Thoracic aorta (tissue), 2 donors: ENCODE data around the gene STK32C. TPM values are rescaled to one million over a fixed set of nuclear protein-coding genes. Genes with fewer than 3 reads are reported as not detected.
"Not testable (repeated sequence)": the region's sequence is repeated elsewhere in the genome, so short reads cannot be mapped to it uniquely, and the experiment has no call there.

ENCODE experiments used
- ATAC-seq: fragments of 150-250 bp; one replicate; pipeline ENCODE4 v1.8.0; 2017; ENCODE audit warnings: low read depth; ENCODE audit not compliant: insufficient number of reproducible peaks, low FRiP score
- DNase-seq: peaks from one replicate; pipeline ENCODE4 v3.0.0-alpha.2; 2020; ENCODE audit warnings: low spot score
- H3K27ac ChIP-seq, 2 donors: fragments of 200-600 bp; sonication (generic); 1 replicate in 1 of 2; 2 replicates in 1 of 2; pipeline ENCODE4 v1.5.1; 2016; ENCODE audit warnings: mild to moderate bottlenecking in 2 of 2, moderate library complexity in 2 of 2
- H3K27me3 ChIP-seq: fragments of 200-600 bp; sonication (generic); replicated peaks from 2 replicates; pipeline ENCODE4 v1.6.0; 2016; ENCODE audit warnings: mild to moderate bottlenecking; ENCODE audit not compliant: insufficient read depth
- H3K36me3 ChIP-seq: fragments of 200-600 bp; sonication (generic); one replicate; pipeline ENCODE4 v1.5.1; 2016
- H3K4me1 ChIP-seq, 2 donors: fragments of 200-600 bp; sonication (generic); 1 replicate in 1 of 2; 2 replicates in 1 of 2; pipeline versions ENCODE4 v1.5.1 to v1.6.0; 2016; ENCODE audit warnings: low read depth in 2 of 2, mild to moderate bottlenecking in 1 of 2; ENCODE audit not compliant: control insufficient read depth in 1 of 2
- H3K4me3 ChIP-seq: fragments of 200-600 bp; sonication (generic); 2 replicates; pipeline ENCODE4 v1.5.1; 2016; ENCODE audit warnings: mild to moderate bottlenecking
- H3K9me3 ChIP-seq: fragments of 200-600 bp; sonication (generic); 2 replicates; pipeline ENCODE4 v1.5.1; 2016
- CTCF ChIP-seq: fragments of 200-600 bp; sonication (generic); IDR thresholded peaks from one replicate; pipeline ENCODE4 v1.5.1; 2019; ENCODE audit warnings: antibody characterized with exemption
- total RNA-seq, 2 donors: library from RNA; depleted of rRNA; stranded (reverse); fragments of >200 nt; gene quantifications; one replicate each; pipeline versions ENCODE4 v1.1.0 to v1.2.3, GENCODE V29; 2016

The STK32C gene
- total RNA-seq, 2 donors from 2014 or later = 1.1 to 4.2 TPM

- DNase-seq (no peak), ATAC-seq (no peak)
Observed at GRCh38 chr10:132223611-132224342, 84.0 kb downstream of the STK32C start.

DNA sequence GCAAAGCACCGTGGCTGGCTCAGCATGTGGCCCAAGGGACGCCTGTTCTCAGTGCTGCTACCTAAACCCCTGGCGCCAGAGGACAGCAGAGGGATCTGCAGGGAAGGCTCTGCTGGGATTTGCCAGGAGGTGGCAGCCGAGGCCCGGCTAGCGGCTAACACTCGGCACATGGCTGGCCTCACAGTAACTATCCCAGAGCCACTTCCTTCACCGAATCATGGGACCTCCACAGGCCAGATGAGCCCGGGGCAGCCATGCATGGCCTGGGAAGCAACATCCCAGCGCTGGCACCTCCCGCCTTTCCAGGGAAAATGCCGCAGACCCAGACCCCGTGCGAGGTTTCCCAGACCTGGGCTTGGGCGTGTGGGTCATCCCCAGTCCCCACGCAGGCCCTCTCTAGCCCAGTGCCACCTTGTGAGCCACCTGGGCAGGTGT, 84.6 kb downstream of the STK32C start:
- TF ChIP-seq CTCF = peak; percentile 62
- H3K27ac ChIP-seq = no peak overlapping the region
- no peaks in the 10 kb centered on the region for H3K9me3 ChIP-seq
- no peaks in the 10 kb centered on the region for H3K4me1 ChIP-seq
- no peaks in the 10 kb centered on the region for H3K36me3 ChIP-seq
- H3K4me3 ChIP-seq = no peak overlapping the region
- H3K27me3 ChIP-seq = no peaks in the 10 kb centered on the region
- DNase-seq (peak; percentile 9), ATAC-seq (no peak)

More at GRCh38 chr10:132223611-132224342, 84.0 kb downstream of the STK32C start:
- H3K4me1 ChIP-seq = no peaks in the 10 kb centered on the region
- no peak overlapping the region for H3K4me3 ChIP-seq
- H3K27ac ChIP-seq = no peak overlapping the region
- H3K36me3 ChIP-seq = no peaks in the 10 kb centered on the region
- H3K9me3 ChIP-seq = no peaks in the 10 kb centered on the region
- H3K27me3 ChIP-seq = no peaks in the 10 kb centered on the region
- no peak for TF ChIP-seq CTCF

GRCh38 chr10:132222726-132223125, 85.0 kb downstream of the STK32C start:
- DNase-seq (no peak), ATAC-seq (no peak)
- Histone ChIP-seq H3K4me3 (no peak overlapping the region), H3K27ac (no peak overlapping the region), H3K4me1 (no peaks in the 10 kb centered on the region), H3K9me3 (no peaks in the 10 kb centered on the region), H3K27me3 (no peaks in the 10 kb centered on the region), H3K36me3 (no peaks in the 10 kb centered on the region)
- TF ChIP-seq CTCF = no peak

DNA sequence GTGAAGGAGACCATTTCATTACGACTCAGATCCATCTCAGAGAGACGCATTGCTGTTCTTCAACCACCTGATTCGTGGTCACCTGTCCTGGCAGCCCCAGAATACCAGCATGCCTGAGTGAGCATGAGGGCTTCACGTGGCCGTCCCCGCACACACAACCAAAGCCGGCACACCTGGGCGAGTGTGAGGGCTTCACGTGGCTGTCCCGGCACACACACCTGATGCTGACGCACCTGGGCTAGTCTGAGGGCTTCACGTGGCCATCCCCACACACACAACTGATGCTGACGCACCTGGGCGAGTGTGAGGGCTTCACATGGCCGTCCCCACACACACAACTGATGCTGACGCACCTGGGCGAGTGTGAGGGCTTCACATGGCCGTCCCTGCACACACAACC, 86.8 kb downstream of the STK32C start:
- not testable (repeated sequence) for DNase-seq, H3K36me3 ChIP-seq, H3K9me3 ChIP-seq, H3K27me3 ChIP-seq, H3K4me1 ChIP-seq, H3K27ac ChIP-seq, ATAC-seq, H3K4me3 ChIP-seq

DNA sequence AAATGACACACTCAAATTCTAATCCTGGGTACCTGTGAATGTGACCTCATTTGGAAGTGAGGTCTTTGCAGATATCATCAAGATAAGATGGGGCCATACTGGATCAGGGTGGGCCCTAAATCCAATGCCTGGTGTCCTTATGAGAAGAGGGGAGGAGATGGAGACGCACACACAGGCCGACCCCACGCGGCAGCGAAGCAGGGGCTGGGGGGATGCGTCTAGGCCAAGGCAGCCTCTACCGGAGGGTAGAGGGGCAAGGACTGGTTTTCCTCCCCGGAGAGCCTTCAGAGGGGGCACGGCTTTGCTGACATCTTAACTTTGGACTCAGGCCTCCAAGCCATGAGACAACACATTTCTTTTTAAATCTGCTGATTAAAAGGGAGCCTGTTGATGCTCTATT, 87.7 kb downstream of the STK32C start:
- Histone ChIP-seq H3K36me3 (no peaks in the 10 kb centered on the region), H3K4me3 (no peak overlapping the region), H3K4me1 (no peaks in the 10 kb centered on the region), H3K27ac (no peak overlapping the region), H3K9me3 (peaks cover 7% of the 10 kb centered on the region), H3K27me3 (no peaks in the 10 kb centered on the region)
- TF ChIP-seq CTCF = no peak
- ATAC-seq = no peak
- DNase-seq = no peak

- H3K27ac ChIP-seq = no peak overlapping the region
Observed at GRCh38 chr10:132219486-132219885, 88.3 kb downstream of the STK32C start.

GRCh38 chr10:132216441-132216840, 91.3 kb downstream of the STK32C start:
- not testable (repeated sequence) for H3K4me1 ChIP-seq, H3K36me3 ChIP-seq

More at GRCh38 chr10:132219486-132219885, 88.3 kb downstream of the STK32C start:
- Histone ChIP-seq H3K27me3 (no peaks in the 10 kb centered on the region), H3K4me1 (no peaks in the 10 kb centered on the region), H3K36me3 (no peaks in the 10 kb centered on the region), H3K4me3 (no peak overlapping the region), H3K9me3 (peaks cover 7% of the 10 kb centered on the region)
- ATAC-seq = no peak
- TF ChIP-seq CTCF = no peak
- DNase-seq = no peak

More at GRCh38 chr10:132216441-132216840, 91.3 kb downstream of the STK32C start:
- DNase-seq, H3K27ac ChIP-seq, H3K4me3 ChIP-seq, H3K27me3 ChIP-seq, H3K9me3 ChIP-seq, ATAC-seq: not testable (repeated sequence)
